ENCODE data around the gene STPG4.
"Not testable (repeated sequence)": the region's sequence is repeated elsewhere in the genome, so short reads cannot be mapped to it uniquely, and the experiment has no call there.

DNA sequence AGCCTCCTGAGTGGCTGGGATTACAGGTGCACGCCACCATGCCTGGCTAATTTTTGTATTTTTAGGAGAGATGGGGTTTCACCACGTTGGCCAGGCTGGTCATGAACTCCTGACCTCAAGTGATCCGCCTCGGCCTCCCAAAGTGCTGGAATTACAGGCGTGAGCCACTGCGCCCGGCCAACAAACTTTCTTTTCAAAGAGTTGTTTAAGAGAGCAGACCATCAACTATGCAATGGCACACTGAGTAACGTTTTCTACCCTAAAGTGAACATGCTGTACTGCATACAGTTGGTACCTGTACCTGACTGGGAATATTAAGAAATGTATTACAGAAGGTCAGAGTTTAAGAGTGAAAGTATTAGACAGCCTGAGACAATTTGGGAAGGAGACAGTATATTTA, 13.8 kb upstream of the STPG4 start:
- TF ChIP-seq, protein P1, sequence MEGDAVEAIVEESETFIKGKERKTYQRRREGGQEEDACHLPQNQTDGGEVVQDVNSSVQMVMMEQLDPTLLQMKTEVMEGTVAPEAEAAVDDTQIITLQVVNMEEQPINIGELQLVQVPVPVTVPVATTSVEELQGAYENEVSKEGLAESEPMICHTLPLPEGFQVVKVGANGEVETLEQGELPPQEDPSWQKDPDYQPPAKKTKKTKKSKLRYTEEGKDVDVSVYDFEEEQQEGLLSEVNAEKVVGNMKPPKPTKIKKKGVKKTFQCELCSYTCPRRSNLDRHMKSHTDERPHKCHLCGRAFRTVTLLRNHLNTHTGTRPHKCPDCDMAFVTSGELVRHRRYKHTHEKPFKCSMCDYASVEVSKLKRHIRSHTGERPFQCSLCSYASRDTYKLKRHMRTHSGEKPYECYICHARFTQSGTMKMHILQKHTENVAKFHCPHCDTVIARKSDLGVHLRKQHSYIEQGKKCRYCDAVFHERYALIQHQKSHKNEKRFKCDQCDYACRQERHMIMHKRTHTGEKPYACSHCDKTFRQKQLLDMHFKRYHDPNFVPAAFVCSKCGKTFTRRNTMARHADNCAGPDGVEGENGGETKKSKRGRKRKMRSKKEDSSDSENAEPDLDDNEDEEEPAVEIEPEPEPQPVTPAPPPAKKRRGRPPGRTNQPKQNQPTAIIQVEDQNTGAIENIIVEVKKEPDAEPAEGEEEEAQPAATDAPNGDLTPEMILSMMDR (conservative IDR thresholded peaks at IDR 0.05) = not testable (repeated sequence)
- not testable (repeated sequence) for TF ChIP-seq ZFX (IDR thresholded peaks at IDR 0.05)
